ENCODE measurements around the gene VAMP2.
"Not testable (repeated sequence)": the region's sequence is repeated elsewhere in the genome, so short reads cannot be mapped to it uniquely, and the experiment has no call there.

VAMP2 gene

DNA sequence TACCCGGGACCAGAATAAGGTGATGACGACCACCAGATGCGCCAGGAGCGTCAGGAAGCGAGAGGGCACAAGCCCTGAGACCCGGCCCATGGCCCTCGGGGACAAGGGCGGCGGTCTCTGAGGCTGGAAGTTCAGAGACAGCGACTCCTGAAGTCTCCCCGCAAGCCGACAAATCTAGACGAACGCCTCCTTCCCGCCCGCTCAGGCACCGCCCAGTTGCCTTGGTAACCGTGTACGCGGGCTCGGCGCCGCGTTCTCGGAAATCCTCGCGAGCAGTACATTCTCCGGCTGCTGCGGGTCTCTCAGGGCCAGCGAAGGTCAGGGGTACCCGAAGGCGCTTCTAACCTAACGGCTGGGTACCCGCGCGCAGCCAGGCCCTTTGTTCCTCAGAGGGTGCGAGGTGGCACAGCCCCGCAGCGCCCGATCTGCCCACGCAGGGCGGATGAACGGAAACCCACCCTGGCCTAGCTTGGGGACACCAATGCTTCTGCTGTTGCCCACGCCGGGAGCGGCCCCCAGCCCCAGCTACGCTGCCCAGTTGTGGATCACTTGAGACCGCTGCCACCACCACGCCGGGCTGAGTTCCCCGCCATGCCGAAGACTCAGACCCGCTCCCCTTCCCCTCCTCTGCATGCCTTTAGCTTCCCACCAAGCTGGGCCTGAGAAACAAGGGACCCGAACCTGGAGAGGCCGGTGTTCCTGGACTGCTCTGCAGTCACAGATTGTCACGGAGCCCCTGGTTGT lies 13.6 kb upstream of the VAMP2 start, which contains the start of gene TMEM107:
TSS of gene TMEM107 (minus strand) at position 184 of the 744 bp plus-strand sequence. CDS start at position 90, 94 bp downstream.
- peak in 57 of 58 donors; percentile 11 to 89 (median 69) for DNase-seq

DNA sequence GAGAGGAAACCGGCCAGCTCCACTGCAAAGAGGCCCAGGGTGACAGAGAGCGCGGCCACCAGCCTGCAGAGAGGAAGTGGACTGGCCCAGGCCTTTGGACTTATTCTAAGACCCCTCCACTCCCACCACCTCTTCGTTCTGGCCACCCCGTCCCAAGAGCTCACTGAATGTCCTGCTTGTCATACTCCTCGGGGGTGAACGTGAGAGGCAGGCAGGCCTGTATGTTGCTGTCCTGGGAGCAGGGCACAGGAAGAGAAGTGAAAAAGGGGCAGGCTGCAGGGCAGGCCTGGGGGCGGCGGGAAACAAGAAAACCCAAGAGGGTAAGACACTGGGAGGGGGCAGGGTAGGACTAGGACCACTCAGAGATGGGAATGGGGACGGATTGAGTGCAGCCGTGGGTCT lies 13.0 kb upstream of the VAMP2 start:
- DNase-seq, result peak in 5 of 58 donors; percentile 17 to 63 (median 48)

DNA sequence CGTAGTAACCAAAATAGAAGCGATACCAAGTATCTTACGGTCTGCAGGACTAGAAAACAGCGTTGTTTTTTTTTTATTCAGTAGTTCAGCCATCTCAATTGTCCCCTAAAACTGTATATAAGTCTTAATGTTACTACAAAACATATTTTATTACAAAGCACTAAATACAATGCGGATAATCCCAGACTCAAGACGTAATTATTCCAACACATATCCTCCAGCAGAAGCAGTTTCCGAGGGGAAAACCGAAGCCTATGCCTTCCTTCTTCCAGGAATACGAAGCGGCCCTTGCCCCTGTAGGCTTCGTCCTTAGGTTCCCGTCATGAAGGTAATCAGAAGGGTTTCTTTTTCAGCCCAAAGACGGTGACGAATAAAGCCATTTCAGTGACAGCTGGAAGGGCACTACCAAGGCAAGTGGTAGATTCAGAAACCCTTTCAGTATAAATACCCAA lies 11.1 kb upstream of the VAMP2 start:
- DNase-seq, result no peak

DNA sequence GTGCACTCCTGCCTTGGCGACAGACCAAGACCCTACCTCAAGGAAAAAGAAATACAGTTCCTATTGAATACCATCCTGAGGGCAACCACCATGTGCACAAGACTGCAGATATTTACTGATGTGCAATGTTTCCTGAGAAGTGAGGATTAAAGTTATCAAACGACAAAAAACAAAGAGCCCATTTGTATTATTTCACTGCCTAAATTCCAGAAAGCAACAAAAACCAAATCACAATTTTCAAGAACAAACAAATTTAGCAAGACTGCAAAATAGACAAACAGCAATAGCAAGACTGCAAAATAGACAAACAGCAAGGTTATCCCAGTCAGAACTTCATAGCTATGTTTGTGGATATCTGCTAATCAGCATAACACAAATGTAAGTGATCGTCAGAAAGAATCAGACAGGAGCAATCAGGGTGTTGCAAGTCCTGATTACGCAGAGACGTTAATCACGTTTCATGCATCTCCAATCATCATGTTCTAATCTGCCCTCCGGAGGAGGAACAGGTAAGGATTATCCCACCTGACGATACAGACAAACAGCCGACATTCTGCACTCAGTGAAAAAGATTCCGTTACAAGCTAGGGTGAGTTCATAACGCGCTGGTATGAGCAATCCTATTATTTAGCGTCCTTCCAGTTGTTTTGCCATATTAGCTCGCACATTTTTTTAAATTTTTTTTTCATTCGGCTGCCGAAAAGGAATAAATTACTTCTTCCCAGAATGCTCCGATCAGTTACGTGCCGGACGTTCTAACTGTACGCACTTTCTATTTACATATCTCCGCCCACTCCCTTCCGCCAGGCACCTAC lies 10.5 kb upstream of the VAMP2 start:
- peak in 52 of 58 donors; percentile 33 to 92 (median 77) for DNase-seq

DNA sequence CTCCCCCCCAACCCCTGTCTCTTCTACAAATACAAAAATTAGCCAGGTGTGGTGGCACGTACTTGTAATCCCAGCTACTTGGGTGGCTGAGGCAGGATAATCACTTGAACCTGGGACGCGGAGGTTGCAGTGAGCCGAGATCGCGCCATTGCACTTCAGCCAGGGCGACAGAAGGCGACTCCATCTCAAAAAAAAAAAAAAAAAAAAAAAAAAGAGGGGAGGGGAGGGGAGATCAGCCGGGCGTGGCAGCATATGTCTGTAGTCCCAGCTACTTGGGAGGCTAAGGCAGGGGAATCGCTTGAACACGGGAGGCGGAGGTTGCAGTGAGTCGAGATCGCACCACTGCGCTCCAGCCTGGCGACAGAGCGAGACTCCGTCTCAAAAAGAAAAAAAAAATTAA lies 7.4 kb upstream of the VAMP2 start:
- not testable (repeated sequence) for DNase-seq

DNA sequence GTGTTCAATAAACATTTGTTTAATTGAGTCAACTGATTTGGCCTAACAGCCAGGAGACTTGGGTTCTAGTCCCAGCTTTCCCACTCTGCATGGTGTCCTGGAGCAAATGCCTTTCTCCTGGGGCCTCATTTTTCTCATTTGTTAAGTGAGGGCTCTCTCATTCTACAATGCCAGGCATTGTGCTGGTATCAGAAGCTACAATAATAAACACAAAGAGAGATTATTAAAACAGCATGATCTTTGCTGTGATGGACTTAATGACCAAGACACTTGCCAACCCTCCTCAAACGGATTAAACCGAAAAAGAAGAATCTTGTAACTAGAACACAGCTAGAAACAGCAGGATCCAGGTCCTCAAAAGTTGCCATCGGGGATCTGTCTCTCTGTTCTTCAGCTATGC lies 4.8 kb upstream of the VAMP2 start:
- no peak for DNase-seq

DNA sequence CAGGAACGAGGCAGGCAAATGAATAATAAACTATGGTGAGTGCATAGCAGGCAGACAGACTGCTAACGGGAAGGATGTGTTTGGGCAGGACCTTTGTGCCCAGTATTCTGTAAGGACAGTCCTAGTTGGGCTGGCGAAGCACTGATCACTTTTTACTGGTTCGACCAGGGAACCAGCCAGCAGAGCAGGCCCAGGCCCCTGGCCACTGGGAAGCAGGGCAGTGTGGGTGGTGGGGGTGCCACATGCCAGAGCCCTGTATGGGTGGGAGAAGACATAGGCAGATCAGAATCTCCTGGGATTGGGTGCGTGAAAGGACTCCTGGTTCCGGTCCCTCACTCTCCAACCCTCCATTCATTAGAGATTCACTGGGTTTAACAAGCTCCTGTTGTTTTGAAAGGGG lies 4.0 kb upstream of the VAMP2 start:
- no peak for DNase-seq

DNA sequence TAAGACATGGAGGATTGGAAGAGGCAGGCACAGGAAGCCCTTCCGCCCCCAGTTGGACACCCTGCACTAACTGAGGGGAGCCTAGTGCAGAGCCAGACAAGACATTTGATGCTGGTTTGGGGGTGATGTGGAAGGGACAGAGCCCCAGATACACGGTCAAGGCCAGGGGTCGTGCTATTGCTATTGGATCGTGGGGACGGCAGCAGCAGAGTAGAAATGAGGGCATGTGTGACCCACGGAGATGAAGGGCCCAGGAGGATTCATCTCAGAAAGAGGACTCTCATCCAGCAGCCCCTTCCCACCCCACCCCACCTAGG lies 2.0 kb upstream of the VAMP2 start:
- no peak for DNase-seq

DNA sequence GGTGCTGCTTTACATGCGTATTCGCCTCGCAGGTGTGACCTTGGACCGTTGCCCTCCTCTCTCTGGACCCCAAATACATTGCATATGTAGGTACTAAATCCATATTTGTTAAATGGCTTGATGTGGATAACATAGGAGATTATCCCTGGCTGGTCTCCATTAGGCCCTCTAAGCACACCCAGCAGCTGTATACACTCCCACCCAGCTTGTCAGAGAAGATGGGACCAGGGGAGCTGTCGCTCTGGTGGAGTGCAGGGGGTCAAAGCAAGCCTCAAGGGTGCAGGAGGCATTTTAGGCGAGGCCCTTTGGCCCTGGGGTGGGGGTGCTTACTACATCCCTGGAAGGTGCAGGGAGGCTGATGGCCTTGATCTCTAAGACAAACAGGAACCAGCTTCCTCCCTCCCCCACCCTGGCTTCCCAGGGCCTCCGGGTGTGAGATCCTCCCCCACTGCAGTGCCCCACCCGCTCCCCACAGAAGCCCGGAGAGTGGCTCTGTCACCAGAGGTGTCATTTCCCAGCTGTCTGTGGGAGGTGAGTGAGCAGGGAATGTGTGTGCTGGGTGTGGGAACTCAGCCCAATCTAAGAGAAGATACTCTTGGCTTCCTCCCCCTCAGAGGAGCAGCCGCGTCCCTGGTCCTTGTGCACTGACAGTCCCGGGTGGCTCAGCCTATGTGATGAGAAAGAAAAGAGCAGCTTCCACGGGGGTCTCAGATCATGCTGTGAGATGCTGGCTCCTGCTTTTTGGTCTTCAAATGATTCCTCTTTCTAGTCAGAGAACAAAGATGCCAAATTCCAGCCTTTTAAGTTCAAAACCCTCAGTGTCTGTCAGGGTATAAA lies 1.4 kb upstream of the VAMP2 start:
- DNase-seq, result peak in 48 of 58 donors; percentile 24 to 89 (median 56)

DNA sequence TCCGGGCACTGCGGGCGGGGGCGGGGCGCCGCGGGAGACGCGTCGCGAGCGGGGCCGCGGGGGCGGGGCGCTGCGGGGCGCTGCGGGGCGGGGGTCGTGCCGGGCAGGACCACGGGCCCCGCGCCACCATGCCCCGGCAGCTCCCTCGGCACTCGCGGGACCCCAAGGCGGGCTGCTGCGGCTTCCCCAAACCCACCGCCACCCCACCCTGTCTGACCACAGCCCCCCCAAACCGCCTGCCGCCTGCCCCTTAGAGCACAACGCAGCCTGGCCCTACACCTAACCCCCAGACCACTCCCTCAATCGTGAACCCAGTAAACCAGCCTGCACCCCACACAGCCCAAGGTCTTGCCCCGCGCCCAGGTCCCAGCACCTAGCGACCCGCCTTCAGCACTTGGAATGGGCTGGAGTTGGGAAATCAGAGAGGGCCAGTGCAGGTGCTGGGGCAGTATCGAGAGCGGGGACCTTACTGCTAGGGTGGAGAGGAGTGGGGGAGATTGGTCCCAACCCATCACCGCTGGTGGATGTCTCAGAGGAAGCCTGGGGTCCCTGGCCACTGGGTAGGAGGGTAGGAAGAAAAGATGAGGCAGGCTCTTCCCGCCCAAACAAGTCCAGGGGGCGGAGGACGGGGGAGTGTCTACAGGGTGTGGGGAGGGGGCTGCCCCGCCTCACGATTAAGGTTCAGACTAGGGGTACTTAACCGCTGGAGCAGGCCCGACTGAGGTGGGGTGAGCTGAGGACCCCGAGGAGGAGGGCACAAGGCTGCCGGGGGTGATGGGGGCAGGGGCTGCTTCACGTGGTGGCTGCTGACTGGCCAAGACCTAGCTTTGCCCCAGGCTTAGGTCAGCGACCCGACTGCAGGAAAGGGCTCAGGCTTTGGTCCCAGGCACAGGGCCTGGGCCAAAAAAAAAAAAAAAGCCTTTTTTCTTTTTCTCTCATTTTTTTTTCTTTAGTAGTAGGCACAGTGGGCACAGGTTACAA lies 539 bp upstream of the VAMP2 start:
- DNase-seq, result peak in 14 of 58 donors; percentile 18 to 70 (median 60)

DNA sequence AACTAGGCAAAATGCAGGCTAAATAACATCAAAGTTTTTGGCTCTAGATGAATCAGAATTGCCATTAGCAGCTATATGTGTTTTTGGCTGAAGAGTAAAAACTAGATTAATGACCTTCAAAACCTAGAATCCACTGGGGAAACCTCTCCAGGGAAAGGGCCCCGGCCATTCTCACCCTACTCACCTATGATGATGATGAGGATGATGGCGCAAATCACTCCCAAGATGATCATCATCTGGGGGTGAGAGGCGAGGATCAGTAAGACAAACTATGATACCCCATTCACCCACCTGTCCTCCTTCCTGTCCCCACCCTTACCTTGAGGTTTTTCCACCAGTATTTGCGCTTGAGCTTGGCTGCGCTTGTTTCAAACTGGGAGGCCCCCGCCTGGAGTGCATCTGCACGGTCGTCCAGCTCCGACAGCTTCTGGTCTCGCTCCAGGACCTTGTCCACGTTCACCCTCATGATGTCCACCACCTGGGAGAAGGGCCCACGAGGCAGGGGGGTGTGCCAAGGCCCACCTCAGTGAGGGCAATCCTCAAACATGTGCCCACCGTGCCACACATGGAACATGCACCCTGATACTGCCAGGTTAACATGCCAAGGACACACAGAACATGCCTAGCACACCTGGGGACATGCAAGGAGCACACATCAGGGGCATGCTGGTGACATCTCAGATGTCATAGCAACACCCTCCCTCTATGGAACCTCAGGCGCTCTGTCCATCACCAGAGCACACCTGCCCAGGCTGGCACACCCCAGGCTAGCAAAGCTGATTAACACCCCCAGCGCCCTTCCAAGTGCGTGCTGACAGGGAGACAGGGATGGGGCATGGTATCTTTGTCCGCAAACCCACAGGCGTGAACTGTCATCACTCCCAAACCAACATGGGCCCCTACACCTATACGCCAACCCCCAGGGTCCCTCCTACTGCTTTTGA lies 1.2 kb downstream of the VAMP2 start:
- no peak for DNase-seq

DNA sequence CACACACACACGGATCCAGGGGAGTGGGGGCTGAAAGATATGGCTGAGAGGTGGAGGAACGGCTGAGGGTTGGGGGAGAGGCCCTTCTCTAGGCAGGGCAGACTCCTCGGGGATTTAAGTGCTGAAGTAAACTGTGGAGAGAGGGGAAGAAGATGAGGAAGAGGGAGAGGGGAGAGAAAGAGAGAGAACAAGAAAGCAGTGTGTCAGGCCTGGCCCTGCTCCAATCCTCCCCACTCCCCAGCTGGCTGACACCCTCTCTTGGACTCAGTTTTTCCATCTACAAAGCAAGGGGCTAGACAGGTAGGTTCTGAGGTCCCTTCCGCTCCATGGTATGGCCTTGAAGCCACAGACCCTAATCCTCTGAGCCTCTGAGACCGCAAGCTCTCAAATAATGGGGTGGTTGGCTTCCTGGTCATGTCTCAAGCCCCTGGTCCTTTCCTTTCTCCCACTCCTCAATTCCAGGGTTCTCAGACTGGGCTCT lies 2.0 kb downstream of the VAMP2 start:
- DNase-seq, result no peak

DNA sequence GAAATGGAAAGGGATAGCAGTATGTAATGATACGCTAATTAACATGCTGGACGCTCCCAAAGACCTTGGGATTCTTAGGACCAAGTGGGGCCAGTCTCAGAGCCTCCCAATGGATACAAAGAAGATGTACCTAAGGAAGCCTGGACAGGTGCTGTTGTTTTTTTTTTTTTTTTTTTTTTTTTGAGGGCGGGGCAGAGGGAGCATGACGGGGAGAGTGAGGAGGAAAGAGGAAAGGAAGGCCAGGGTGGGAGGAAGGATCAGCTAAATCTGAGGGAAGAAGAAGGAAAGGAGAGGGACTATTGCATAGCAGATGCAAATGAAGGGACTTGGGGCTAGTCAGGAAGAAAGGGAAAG lies 2.5 kb downstream of the VAMP2 start:
- DNase-seq, result no peak

DNA sequence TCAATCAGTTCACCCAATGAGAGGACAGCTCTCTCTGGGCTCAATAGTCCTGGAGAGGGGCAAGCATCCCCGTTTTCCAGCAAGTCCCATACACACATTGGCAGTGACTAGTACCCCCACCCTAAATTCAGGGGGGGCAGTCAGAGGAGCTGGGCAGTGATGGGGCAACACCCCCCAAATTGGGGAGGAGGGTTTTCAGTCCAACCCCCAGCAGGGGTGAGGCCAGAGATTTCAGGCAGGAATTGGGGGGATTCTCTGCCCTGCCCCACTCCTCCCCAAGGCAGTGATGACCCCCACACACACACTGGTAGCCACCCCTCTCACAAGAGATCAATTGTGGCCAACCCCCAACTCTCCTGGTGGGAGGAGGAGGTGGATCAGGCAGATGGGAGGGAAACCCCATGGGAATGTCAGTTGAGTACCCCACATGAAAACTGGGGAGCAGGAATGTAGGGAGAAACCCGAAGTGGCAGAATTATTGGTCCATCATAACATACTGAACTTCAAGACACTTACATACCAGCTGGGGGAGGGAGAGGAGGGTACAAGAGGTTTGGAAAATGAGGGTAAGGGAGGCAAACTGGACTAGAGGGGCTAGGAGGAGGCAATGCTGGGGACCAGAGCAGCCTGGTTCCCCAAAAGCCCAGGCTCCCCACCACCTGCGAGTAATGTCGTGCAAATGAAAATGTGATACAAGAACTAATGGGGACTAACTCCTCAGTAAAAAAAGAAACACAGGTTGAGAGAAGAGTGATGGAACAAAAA lies 3.1 kb downstream of the VAMP2 start:
- DNase-seq, result no peak

DNA sequence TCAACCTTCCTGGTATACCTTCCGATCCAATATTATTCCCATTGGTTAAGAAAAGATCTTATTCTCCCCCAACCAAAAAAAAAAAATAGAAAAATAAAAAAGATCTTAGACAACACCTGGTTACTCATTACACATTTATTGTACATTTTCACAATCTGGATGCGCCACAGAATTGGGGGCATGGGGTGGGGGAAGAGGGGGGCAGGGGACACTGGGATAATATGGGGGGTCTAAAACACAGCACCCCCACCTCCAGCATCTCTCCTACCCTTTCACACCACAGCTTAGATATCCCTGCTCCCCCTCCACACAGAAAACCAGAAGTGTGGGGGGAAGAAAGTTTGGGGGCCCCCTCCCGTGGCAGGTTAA lies 3.7 kb downstream of the VAMP2 start:
- no peak for DNase-seq

DNA sequence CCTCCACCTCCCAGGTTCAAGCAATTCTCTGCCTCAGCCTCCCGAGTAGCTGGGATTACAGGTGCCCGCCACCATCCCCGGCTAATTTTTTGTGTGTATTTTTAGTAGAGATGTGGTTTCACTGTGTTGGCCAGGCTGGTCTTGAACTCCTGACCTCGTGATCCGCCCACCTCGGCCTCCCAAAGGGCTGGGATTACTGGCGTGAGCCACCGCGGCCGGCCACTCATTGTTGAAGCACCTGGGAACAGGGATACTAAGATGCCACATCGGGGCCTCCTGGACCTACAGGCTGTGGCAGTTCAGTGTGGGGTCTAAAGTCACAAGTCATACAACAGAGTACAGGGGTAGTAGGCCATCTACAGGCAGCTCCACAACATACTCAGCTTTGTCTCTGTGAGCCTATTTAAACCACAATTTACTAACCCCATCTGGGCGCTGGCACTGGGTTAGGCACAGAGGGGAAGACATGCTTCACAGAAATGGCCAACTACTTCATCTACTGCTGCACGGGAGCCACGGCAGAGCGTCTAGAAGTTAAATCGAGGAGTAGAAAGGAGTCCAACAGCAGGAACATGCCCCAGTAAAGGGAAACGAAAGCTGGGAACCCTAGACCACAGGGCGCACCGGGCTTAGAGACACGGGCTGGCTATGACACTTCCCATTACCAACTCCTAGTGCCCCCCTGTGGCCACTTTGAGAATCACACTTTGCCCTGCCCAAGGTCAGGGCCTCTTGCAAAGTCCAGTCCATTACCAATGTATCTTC lies 4.3 kb downstream of the VAMP2 start:
- peak in 56 of 58 donors; percentile 35 to 93 (median 76) for DNase-seq

DNA sequence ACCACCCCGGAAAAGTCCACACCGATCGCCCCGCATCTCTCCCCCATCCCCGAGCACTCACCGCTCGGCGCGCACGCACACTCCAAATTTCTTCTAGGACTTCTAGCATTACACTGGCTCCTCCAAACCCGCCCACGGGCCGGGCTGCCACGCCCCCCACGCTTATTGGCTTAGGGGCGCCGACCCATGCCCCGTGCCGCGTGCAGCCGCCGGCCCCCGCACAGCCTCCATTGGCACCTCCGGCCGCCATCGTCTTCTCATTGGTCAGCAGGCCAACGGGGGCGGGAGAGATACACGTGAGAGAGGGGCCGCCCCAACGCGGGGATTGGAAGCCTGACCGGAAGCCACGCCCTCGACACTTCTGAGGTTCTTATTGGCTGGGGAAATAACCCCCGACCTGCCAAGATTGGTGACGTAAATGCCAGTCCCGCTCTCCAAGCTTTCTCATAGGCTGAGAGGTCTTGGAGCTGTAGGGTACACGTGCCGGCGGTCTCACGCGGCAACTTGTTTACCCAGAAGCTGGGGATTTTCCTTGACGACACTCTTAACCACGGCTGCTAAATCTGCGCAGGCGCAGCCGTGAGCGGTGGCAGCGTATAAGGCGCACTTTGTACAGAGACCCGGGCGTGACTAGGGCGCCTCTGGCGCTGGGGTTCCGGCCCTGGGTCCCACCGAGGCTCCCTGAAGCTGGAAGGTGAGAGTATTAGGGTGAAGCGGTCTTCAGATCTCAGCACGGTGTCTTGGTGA lies 6.3 kb downstream of the VAMP2 start:
- peak; percentile 95 to 100 (median 99) for DNase-seq
